ENCODE measurements around the gene BET1L.
A peak's percentile ranks its signal among the peaks of the same experiment; 100 is the strongest.

Gene BET1L

GRCh38 chr11:207208-207862 is at the start of gene BET1L, which contains the start of gene RIC8A:
Gene BET1L, minus strand, starts transcription at chr11:207399. Its CDS starts 78 bp downstream, at chr11:207321.
Gene RIC8A, plus strand, starts transcription at chr11:207708. Its CDS starts 1,147 bp downstream, at chr11:208855.
- Histone ChIP-seq H3K36me3 (ENCODE audit: insufficient read depth, low read depth, low read length) (peaks cover 39% of the 10 kb centered on the region), H3K9ac (ENCODE audit: low read depth, low read length) (peak within 1 kb of the TSS; percentile 93)

GRCh38 chr11:255816-256215 is 48.6 kb upstream of the BET1L start:
- Histone ChIP-seq H3K9ac (ENCODE audit: low read depth, low read length) (no peak overlapping the region), H3K4me1 (ENCODE audit: insufficient read depth, low read length) (no peaks in the 10 kb centered on the region), H3K36me3 (ENCODE audit: insufficient read depth, low read depth, low read length) (peaks cover 30% of the 10 kb centered on the region), H3K27ac (ENCODE audit: low read length) (no peak overlapping the region), H3K4me3 (ENCODE audit: low read length) (no peak overlapping the region), H3K9me3 (ENCODE audit: insufficient read depth, low read depth, low read length) (no peaks in the 10 kb centered on the region), H3K27me3 (ENCODE audit: insufficient read depth, low read length) (no peaks in the 10 kb centered on the region)

More at GRCh38 chr11:207208-207862, at the start of gene BET1L, which contains the start of gene RIC8A:
- H3K9me3 ChIP-seq (ENCODE audit: insufficient read depth, low read depth, low read length), result no peaks in the 10 kb centered on the region
- no peaks in the 10 kb centered on the region for H3K27me3 ChIP-seq (ENCODE audit: insufficient read depth, low read length)
- H3K27ac ChIP-seq (ENCODE audit: low read length), result peak within 1 kb of the TSS; percentile 68
- H3K4me3 ChIP-seq (ENCODE audit: low read length), result peak within 1 kb of the TSS; percentile 92
- H3K4me1 ChIP-seq (ENCODE audit: insufficient read depth, low read length), result peaks cover 10% of the 10 kb centered on the region

GRCh38 chr11:255176-255575 is 48.0 kb upstream of the BET1L start:
- H3K27ac ChIP-seq (ENCODE audit: low read length), result no peak overlapping the region
- no peak overlapping the region for H3K9ac ChIP-seq (ENCODE audit: low read depth, low read length)
- no peaks in the 10 kb centered on the region for H3K4me1 ChIP-seq (ENCODE audit: insufficient read depth, low read length)
- H3K9me3 ChIP-seq (ENCODE audit: insufficient read depth, low read depth, low read length), result no peaks in the 10 kb centered on the region
- H3K27me3 ChIP-seq (ENCODE audit: insufficient read depth, low read length), result no peaks in the 10 kb centered on the region
- H3K36me3 ChIP-seq (ENCODE audit: insufficient read depth, low read depth, low read length), result peaks cover 36% of the 10 kb centered on the region
- H3K4me3 ChIP-seq (ENCODE audit: low read length), result no peak overlapping the region

GRCh38 chr11:253886-254270 is 46.7 kb upstream of the BET1L start:
- Histone ChIP-seq H3K9ac (ENCODE audit: low read depth, low read length) (no peak overlapping the region), H3K4me1 (ENCODE audit: insufficient read depth, low read length) (no peaks in the 10 kb centered on the region), H3K36me3 (ENCODE audit: insufficient read depth, low read depth, low read length) (peaks cover 45% of the 10 kb centered on the region), H3K4me3 (ENCODE audit: low read length) (no peak overlapping the region), H3K9me3 (ENCODE audit: insufficient read depth, low read depth, low read length) (no peaks in the 10 kb centered on the region), H3K27ac (ENCODE audit: low read length) (no peak overlapping the region), H3K27me3 (ENCODE audit: insufficient read depth, low read length) (no peaks in the 10 kb centered on the region)

DNA sequence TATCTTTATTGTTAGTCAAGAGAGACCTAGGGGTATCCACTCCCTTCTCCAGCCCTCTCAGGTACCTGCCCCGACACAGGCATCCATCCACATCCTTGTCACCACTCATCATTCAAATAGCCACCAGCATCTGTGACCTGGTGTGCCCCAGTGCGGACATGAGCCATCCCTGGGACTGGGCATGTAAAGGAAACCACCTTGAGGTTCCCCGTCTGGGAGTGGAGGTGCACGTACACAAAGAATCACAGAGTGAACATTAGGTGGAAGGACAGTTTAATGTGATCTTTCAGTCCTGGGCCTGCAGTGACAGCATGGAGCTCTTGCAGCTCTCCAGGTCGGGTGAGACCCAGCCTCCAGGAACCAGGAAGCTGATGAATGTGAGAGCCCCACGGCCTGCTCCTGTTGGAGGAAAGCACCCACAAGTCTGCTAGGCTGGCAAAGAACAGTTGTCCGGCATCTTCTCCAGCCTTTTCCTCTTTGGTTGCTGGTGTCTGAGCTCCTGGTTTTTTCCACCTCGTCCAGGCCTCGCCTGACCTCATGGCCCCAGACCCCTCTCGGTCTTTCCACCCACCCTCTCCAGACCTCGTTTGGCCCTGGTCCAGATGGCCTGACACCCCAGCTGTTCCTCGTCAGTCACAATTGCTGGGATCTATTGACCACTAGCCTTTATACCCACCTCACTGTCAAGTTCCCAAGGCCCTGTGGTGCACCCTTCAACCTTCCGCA is 46.1 kb upstream of the BET1L start:
- no peak overlapping the region for H3K4me3 ChIP-seq (ENCODE audit: low read length)
- no peak overlapping the region for H3K27ac ChIP-seq (ENCODE audit: low read length)
- H3K9ac ChIP-seq (ENCODE audit: low read depth, low read length), result no peak overlapping the region
- H3K36me3 ChIP-seq (ENCODE audit: insufficient read depth, low read depth, low read length), result peaks cover 51% of the 10 kb centered on the region
- no peaks in the 10 kb centered on the region for H3K9me3 ChIP-seq (ENCODE audit: insufficient read depth, low read depth, low read length)
- H3K27me3 ChIP-seq (ENCODE audit: insufficient read depth, low read length), result no peaks in the 10 kb centered on the region
- H3K4me1 ChIP-seq (ENCODE audit: insufficient read depth, low read length), result no peaks in the 10 kb centered on the region

DNA sequence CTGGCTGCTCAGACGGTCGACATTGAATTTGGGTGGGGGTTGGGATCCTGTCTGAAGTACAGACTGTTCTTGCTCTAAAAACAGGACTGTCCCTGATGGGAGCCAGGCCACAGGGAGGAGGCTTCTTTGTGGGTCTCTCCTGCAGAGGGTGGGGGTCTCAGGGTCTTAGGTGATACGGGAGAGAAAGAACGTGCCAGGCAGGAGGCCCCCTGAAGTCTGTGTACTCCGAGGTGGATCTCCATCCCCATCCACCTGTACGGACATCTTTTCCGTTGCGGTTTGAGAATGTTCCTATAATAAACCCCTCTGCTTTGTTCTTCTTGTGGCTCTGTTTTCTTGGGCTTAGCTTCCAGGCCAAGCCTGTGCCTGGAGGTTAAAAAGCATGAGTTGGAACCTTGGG is 45.5 kb upstream of the BET1L start:
- Histone ChIP-seq H3K4me1 (ENCODE audit: insufficient read depth, low read length) (no peaks in the 10 kb centered on the region), H3K27ac (ENCODE audit: low read length) (no peak overlapping the region), H3K9me3 (ENCODE audit: insufficient read depth, low read depth, low read length) (no peaks in the 10 kb centered on the region), H3K9ac (ENCODE audit: low read depth, low read length) (no peak overlapping the region), H3K36me3 (ENCODE audit: insufficient read depth, low read depth, low read length) (peaks cover 57% of the 10 kb centered on the region), H3K27me3 (ENCODE audit: insufficient read depth, low read length) (no peaks in the 10 kb centered on the region), H3K4me3 (ENCODE audit: low read length) (no peak overlapping the region)

- Histone ChIP-seq H3K9me3 (ENCODE audit: insufficient read depth, low read depth, low read length) (no peaks in the 10 kb centered on the region), H3K36me3 (ENCODE audit: insufficient read depth, low read depth, low read length) (peaks cover 68% of the 10 kb centered on the region), H3K9ac (ENCODE audit: low read depth, low read length) (no peak overlapping the region), H3K27ac (ENCODE audit: low read length) (no peak overlapping the region), H3K4me1 (ENCODE audit: insufficient read depth, low read length) (no peaks in the 10 kb centered on the region), H3K27me3 (ENCODE audit: insufficient read depth, low read length) (no peaks in the 10 kb centered on the region), H3K4me3 (ENCODE audit: low read length) (no peak overlapping the region)
These were observed 44.4 kb upstream of the BET1L start for GRCh38 chr11:251550-251949.

GRCh38 chr11:250740-251299 is 43.6 kb upstream of the BET1L start:
- Histone ChIP-seq H3K36me3 (ENCODE audit: insufficient read depth, low read depth, low read length) (peaks cover 75% of the 10 kb centered on the region), H3K27ac (ENCODE audit: low read length) (no peak overlapping the region), H3K27me3 (ENCODE audit: insufficient read depth, low read length) (no peaks in the 10 kb centered on the region), H3K9me3 (ENCODE audit: insufficient read depth, low read depth, low read length) (no peaks in the 10 kb centered on the region), H3K4me3 (ENCODE audit: low read length) (no peak overlapping the region), H3K9ac (ENCODE audit: low read depth, low read length) (no peak overlapping the region), H3K4me1 (ENCODE audit: insufficient read depth, low read length) (no peaks in the 10 kb centered on the region)

DNA sequence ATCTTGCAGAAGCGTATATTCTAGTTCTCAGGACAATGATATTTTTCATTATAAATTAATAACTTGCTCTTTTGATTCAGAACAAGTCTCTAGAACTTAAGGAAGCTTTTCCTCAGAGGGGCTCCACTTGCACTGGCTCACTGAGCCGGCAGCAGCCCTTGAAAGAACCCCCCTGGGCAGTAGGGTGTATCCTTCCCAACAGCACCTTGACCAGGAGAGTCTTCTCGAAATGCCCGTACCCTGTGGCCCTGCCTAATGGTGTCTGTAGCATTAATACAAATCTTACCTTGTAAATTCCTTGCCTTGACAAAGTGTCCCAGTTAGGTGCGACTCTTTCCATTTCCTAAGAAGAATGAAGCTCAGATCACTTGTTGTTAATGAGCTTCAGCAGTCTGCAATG is 43.1 kb upstream of the BET1L start:
- H3K36me3 ChIP-seq (ENCODE audit: insufficient read depth, low read depth, low read length), result peaks cover 81% of the 10 kb centered on the region
- H3K9me3 ChIP-seq (ENCODE audit: insufficient read depth, low read depth, low read length), result no peaks in the 10 kb centered on the region
- no peaks in the 10 kb centered on the region for H3K27me3 ChIP-seq (ENCODE audit: insufficient read depth, low read length)
- H3K4me3 ChIP-seq (ENCODE audit: low read length), result no peak overlapping the region
- H3K4me1 ChIP-seq (ENCODE audit: insufficient read depth, low read length), result no peaks in the 10 kb centered on the region
- no peak overlapping the region for H3K27ac ChIP-seq (ENCODE audit: low read length)
- H3K9ac ChIP-seq (ENCODE audit: low read depth, low read length), result no peak overlapping the region

DNA sequence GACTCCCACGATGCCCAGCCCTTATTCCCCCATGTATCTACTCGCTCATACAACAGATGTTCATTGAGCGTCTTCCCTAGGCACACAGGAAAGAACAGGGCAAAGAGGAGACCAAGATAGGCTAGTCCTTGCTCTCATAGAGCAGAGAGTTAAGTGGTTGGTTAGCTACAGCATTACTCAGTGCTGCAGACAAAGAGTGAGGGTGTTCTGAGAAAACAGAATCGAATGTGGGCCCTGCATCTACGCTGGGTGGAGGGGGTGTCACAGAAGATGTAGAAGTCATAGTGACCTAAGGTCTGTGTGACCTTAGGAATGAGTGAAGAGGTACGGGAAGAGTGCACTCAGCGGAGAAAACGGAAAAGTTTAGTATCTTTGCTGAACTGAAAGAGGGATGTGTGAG is 41.9 kb upstream of the BET1L start:
- Histone ChIP-seq H3K9me3 (ENCODE audit: insufficient read depth, low read depth, low read length) (no peaks in the 10 kb centered on the region), H3K9ac (ENCODE audit: low read depth, low read length) (no peak overlapping the region), H3K27me3 (ENCODE audit: insufficient read depth, low read length) (no peaks in the 10 kb centered on the region), H3K27ac (ENCODE audit: low read length) (no peak overlapping the region), H3K4me3 (ENCODE audit: low read length) (no peak overlapping the region), H3K4me1 (ENCODE audit: insufficient read depth, low read length) (no peaks in the 10 kb centered on the region), H3K36me3 (ENCODE audit: insufficient read depth, low read depth, low read length) (peaks cover 93% of the 10 kb centered on the region)

GRCh38 chr11:244376-244775 is 37.2 kb upstream of the BET1L start:
- Histone ChIP-seq H3K27ac (ENCODE audit: low read length) (no peak overlapping the region), H3K4me1 (ENCODE audit: insufficient read depth, low read length) (no peaks in the 10 kb centered on the region), H3K36me3 (ENCODE audit: insufficient read depth, low read depth, low read length) (peaks cover 91% of the 10 kb centered on the region), H3K9ac (ENCODE audit: low read depth, low read length) (no peak overlapping the region), H3K4me3 (ENCODE audit: low read length) (no peak overlapping the region), H3K9me3 (ENCODE audit: insufficient read depth, low read depth, low read length) (no peaks in the 10 kb centered on the region), H3K27me3 (ENCODE audit: insufficient read depth, low read length) (no peaks in the 10 kb centered on the region)

GRCh38 chr11:241634-242033 is 34.4 kb upstream of the BET1L start:
- Histone ChIP-seq H3K27ac (ENCODE audit: low read length) (no peak overlapping the region), H3K27me3 (ENCODE audit: insufficient read depth, low read length) (no peaks in the 10 kb centered on the region), H3K4me1 (ENCODE audit: insufficient read depth, low read length) (0 out of 2 replicates have a peak, but pooled peaks cover 4% of the 10 kb centered on the region), H3K9ac (ENCODE audit: low read depth, low read length) (no peak overlapping the region), H3K9me3 (ENCODE audit: insufficient read depth, low read depth, low read length) (no peaks in the 10 kb centered on the region), H3K4me3 (ENCODE audit: low read length) (no peak overlapping the region), H3K36me3 (ENCODE audit: insufficient read depth, low read depth, low read length) (peaks cover 73% of the 10 kb centered on the region)
